ENCODE data around the gene ITGA5.
A peak's percentile ranks its signal among the peaks of the same experiment; 100 is the strongest.

Gene ITGA5

DNA sequence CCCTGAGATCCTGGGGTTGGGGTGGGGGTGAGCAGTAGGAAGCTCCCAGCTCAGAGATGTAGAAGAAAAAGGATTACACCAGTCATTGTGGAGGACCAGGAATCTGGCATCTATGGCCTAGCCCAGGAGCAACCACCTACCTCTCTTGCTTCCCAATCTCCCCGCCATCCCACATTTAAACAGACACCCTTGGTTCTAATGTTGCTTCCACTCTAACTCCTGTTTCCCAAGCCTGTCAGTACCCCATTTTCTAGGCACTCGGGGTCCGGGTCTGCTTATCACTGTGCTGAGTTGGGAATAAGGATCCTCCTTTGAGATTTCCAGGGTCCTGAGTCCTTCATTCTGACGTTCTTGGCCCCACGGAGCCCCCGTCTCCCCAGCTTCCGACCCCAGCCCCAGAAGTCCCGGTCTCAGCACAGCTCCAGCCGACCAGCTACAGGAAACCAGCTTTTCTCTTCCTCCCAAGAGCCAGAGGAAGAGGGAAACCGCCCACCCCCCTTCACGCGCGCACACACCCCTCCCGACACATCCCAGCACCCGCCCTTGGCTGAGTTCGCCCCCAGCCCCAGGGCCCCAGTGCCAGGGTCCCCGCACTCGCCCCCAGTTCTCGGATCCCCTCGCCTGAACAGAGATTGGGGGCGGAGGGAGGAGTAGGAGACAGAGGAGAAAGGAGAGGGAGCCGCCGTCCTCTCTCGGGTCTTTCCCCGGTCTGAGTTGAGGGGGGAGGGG is 1.2 kb downstream of the ITGA5 start:
- TF ChIP-seq, protein P1, sequence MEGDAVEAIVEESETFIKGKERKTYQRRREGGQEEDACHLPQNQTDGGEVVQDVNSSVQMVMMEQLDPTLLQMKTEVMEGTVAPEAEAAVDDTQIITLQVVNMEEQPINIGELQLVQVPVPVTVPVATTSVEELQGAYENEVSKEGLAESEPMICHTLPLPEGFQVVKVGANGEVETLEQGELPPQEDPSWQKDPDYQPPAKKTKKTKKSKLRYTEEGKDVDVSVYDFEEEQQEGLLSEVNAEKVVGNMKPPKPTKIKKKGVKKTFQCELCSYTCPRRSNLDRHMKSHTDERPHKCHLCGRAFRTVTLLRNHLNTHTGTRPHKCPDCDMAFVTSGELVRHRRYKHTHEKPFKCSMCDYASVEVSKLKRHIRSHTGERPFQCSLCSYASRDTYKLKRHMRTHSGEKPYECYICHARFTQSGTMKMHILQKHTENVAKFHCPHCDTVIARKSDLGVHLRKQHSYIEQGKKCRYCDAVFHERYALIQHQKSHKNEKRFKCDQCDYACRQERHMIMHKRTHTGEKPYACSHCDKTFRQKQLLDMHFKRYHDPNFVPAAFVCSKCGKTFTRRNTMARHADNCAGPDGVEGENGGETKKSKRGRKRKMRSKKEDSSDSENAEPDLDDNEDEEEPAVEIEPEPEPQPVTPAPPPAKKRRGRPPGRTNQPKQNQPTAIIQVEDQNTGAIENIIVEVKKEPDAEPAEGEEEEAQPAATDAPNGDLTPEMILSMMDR (IDR thresholded peaks at IDR 0.05; ENCODE audit: borderline replicate concordance, insufficient read depth, low read depth, low read length): no peak
- H3K4me3 ChIP-seq (ENCODE audit: low read depth, low read length): peak overlapping the region; percentile 48

DNA sequence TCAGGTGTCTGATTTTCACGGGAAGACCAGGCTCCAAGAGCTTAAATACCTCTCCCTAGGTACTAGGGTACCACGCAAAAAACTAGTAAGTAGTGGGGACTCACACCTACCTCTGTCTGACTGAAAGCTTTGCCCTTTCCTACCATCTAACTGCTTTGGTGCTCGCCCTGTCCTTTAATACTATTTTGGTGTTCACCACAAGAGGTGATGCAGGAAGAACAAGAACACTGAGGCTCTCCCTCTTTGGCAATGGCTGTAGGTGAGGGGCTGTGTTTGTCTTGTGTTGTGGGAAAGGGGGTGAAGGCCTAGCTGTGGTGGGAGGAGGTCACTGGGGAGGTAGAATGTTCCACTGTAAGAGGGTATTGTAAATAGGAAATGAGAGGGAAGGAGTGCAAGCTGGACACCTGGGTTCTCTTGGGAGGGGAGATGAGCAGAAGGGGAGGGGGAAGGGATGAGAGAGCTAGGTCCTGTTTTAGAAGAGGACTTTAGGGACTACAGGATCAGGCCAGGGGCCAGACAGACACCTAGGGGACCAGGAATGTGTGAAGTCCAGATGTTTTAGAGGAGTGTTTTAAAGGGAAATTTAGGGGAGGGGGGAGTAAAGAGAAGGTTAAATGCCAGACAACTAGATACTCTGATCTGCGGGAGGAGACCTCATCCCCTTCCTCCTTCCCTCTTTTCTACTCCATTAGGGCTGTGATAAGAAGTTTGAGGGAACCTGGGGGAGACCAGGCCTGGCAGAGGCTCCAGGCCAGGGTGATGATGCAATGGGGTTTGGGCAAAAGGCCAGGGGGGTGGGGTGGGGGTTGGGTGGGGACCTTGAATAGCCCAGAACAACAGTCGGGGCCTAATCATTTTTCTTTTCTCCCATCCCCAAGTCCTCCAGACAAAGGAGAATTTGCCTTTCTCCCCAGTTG is 2.1 kb downstream of the ITGA5 start:
- TF ChIP-seq, protein P1 (IDR thresholded peaks at IDR 0.05; ENCODE audit: borderline replicate concordance, insufficient read depth, low read depth, low read length): no peak
- no peak overlapping the region for H3K4me3 ChIP-seq (ENCODE audit: low read depth, low read length)

DNA sequence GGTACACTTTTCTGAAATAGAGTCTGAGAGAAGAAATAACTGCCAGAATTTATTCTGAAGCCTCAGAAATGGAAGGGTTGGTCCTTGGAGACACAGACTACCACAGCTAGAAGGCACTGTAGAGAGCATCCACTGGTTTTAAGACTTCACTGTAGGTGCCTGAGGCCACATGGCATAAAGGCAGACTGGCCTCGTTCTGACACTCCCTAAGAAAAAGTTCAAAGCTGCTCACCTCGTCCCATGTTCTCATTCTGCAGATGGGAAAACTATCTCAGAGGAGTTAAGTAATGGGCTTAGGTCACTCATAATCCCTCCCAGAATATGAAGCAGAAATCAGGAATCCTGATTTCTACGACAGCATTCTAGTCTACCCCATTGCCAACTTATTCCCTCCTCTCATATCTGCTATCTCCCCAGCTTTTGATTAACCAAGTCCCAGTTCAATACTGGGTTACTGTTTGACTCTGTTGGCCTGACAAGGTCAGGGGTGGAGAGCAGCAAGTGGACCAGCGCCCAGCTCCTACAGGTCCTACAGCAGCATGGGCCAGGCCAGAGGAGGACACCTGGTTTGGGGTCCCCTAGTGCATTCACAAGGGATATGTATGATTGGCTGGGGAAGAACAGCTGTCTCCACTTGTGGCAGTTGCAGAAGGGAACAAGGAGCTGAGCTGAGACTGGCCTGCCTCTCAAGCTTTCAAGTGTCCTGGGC is 3.7 kb downstream of the ITGA5 start:
- H3K4me3 ChIP-seq (ENCODE audit: low read depth, low read length): no peak overlapping the region
- TF ChIP-seq, protein P1 (IDR thresholded peaks at IDR 0.05; ENCODE audit: borderline replicate concordance, insufficient read depth, low read depth, low read length): no peak

DNA sequence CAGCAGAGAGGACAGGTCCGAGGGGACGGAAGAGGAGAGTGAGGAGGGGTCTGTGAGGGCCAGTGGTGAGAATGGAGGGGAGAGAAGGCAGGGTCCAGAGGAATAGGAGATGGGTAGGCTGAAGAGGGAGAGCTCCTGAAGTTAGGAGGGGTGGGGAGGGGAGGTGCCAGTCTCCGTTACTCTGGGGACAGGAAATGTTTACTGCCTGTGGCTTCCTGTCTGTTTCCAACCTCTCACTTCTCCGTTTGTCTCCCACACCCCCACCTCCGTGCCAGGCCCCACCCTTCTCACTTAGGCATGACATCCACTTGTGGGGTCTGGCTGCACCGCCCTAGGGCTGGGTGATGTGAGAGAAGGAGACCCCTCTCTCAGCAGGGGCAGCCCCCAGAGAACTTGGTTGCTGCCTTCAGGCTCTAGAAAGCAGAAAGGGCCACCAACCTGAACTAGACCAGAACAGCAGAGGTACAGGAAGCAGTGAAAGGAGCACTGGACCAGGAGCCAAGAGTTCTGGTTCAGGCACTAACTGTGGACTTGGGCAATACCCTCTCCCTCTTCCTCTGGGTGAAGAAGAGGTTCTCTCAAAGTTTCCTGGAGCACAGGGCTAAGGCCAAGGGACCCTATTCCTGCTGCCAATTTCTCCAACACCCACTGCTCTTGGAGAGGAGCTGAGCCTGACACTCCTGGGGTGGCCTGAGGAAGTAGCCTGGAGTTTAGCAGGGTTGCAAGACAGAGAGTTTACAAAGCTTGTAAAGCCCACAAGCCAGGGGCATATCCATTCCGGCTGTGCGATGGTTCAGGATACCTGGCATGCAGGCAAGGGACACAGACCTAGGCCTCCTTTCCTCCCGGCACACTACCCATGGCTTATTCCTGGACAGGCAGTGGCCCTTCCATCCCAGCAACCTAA is 5.5 kb downstream of the ITGA5 start:
- TF ChIP-seq, protein P1 (IDR thresholded peaks at IDR 0.05; ENCODE audit: borderline replicate concordance, insufficient read depth, low read depth, low read length): no peak
- H3K4me3 ChIP-seq (ENCODE audit: low read depth, low read length): no peak overlapping the region

DNA sequence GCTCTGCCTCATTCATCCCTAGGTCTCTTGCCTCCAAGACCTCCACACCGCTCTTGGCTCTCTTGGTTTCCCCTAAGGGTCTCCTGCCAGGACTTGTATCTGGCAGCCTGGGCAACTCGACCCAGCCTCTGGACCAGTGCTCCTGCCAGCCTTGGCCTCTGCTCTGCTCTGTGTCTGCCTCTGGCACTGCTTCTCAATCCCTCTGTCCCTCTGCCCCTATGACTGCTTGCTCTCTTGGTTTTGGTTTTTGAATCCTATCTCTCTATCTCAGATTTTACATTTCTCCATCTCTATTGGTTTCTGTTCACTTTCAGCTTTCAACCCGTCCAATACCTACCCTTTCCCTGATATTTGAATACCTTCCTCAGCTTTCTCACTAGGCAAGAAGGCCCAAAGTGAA is 6.3 kb downstream of the ITGA5 start:
- no peak overlapping the region for H3K4me3 ChIP-seq (ENCODE audit: low read depth, low read length)
- TF ChIP-seq, protein P1 (IDR thresholded peaks at IDR 0.05; ENCODE audit: borderline replicate concordance, insufficient read depth, low read depth, low read length): no peak

DNA sequence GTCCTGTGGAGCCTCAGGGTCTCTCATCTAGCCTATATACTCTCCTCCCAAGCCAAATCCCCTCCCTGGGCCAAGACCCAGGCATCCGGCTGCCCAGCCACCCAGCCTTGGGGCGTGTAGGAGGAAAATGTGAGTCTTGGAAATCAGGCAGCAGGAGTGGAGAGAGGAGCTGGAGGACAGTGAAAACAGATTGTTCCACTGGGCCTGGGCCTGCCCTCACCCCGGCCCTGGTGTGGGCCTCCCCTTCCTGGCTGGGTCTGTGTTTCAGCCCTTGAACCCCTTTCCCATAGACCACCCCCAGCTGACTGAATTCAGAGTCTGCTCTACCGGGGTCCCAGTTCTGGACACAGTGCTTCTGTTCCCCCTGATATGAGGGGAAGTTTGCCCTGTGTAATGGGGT is 6.7 kb downstream of the ITGA5 start:
- no peak overlapping the region for H3K4me3 ChIP-seq (ENCODE audit: low read depth, low read length)
- TF ChIP-seq, protein P1 (IDR thresholded peaks at IDR 0.05; ENCODE audit: borderline replicate concordance, insufficient read depth, low read depth, low read length): no peak
